Brain microvascular endothelial cell (primary cell): ENCODE measurements around the gene NPIPB2.

Source experiments
- DNase-seq: peaks from one replicate; pipeline ENCODE4 v3.0.0-alpha.2; 2020
- H3K27ac ChIP-seq: fragments of 250-450 bp; sonication (Bioruptor Pico); 2 replicates; pipeline ENCODE4 v1.5.1; 2020; ENCODE audit warnings: mild to moderate bottlenecking, moderate library complexity
- H3K27me3 ChIP-seq: fragments of 250-450 bp; sonication (Bioruptor Pico); replicated peaks from 2 replicates; pipeline ENCODE4 v1.5.1; 2020; ENCODE audit warnings: mild to moderate bottlenecking
- H3K36me3 ChIP-seq: fragments of 250-450 bp; sonication (Bioruptor Pico); replicated peaks from 2 replicates; pipeline ENCODE4 v1.5.1; 2020; ENCODE audit warnings: mild to moderate bottlenecking
- H3K4me3 ChIP-seq: 2 replicates; pipeline ENCODE4 v1.5.1; 2011; ENCODE audit warnings: low read depth, mild to moderate bottlenecking, control low read depth, low read length, moderate library complexity
- CTCF ChIP-seq: IDR thresholded peaks from 2 replicates; pipeline ENCODE4 v1.5.1; 2011; ENCODE audit warnings: low read depth, mild to moderate bottlenecking, moderate library complexity, low read length, control low read depth, inconsistent platforms; ENCODE audit errors: missing control alignments
- in situ Hi-C: cut with HindIII; loops from 2 replicates; pipeline ENCODE4 v1.10.0; 2017; ENCODE audit warnings: low sequenced_read_pairs, low pct_ligation_motif_present

The NPIPB2 gene

DNA sequence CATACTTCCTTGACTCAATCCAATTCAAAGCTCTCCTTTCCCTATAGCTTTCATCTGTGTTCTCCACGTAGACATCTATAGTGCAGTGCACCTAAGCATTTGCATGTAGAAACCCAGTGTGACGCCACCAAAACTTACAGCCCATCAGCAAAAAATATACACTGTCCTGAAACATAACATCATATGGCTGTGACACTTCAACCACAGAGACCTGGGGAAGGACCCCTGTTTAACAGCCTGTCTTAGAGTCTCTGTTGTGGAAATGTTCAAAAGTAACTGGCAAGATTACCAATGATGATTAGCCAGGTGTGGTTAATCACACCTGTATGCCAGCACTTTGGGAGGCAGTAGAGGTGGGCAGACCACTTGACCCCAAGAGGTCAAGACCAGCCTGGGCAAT is 48.3 kb downstream of the NPIPB2 start:
- in situ Hi-C loops: no loop called here
- peaks cover 46% of the 10 kb centered on the region for H3K36me3 ChIP-seq

DNA sequence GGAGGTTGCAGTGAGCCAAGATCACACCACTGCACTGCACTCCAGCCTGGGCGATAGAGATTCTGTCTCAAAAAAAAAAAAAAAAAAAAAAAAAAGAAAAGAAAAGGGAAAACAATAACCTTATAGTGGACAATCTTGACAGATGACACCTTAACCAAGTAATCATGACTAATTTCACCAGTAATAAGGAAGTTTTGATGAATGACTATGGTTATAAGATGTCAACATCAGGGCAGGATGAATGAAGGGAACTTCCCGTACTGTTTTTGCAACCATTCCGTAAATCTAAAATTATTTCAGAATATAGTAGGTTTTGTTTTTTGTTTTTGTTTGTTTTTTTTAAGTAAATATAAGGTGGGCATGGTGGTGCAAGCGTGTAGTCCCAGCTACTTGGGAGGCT is 49.1 kb downstream of the NPIPB2 start:
- TF ChIP-seq CTCF: no peak
- no peaks in the 10 kb centered on the region for H3K27me3 ChIP-seq
- no peak for DNase-seq
- no peak overlapping the region for H3K27ac ChIP-seq
- H3K36me3 ChIP-seq: peaks cover 50% of the 10 kb centered on the region
- no peak overlapping the region for H3K4me3 ChIP-seq
- in situ Hi-C loops: no loop called here

More for the DNA sequence above, 48.3 kb downstream of the NPIPB2 start:
- TF ChIP-seq CTCF: no peak
- no peak for DNase-seq
- H3K27me3 ChIP-seq: no peaks in the 10 kb centered on the region
- no peak overlapping the region for H3K27ac ChIP-seq
- no peak overlapping the region for H3K4me3 ChIP-seq

DNA sequence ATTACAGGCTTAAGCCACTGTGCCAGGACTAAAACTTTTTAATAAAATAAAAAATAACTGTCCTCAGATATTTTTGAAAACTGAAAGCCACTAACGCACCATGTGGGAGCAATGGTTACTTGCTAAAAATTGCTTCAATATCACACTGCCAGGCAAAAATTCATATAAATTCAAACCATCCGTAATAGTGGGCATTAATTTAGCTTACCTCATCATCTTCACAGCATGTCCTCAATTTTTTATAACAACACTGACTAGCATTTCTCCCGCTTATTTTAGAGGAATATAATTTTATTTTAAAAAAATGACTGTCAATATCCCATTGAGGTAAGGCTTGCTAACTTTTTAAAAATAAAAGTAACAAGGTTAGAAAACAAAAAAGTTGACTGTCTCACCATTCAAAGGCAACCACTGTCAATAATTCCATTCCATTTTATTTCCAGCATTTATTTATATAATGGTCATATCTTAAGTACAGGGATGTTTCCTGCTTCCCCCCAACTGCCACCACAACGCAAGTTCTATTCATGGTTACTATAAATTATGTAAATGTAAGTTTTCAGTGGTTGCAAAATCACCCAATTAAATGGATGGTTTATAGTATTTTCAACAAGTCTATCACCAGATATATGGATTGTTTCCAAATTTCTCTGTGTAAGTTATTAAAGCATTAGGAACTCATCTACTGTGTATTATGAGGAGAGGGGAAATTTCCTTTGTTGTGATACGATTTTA is 51.4 kb downstream of the NPIPB2 start:
- H3K4me3 ChIP-seq: no peak overlapping the region
- in situ Hi-C loops: no loop called here
- no peaks in the 10 kb centered on the region for H3K27me3 ChIP-seq
- no peak overlapping the region for H3K27ac ChIP-seq
- peaks cover 57% of the 10 kb centered on the region for H3K36me3 ChIP-seq
- no peak for DNase-seq
- TF ChIP-seq CTCF: no peak

DNA sequence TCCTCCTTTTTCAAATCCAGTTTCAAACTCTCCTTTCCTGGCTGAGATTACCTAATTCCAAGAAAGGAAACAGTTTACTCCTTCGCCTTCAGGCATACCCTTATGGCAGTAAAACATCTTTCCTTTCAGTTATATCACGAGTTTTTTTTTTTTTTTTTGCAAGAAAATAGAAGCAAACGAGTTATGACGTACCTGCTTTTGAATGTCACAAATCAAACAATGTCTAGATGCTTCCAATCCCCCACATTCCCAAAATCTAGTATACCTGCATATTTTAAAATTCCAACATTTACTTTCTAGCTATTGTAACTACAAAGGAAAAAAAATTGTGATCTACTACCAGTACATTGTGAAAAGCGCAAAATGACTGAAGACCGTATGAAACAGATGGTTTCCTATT is 55.0 kb downstream of the NPIPB2 start:
- H3K4me3 ChIP-seq: no peak overlapping the region
- no peak overlapping the region for H3K27ac ChIP-seq
- H3K27me3 ChIP-seq: no peaks in the 10 kb centered on the region
- no peak for TF ChIP-seq CTCF
- H3K36me3 ChIP-seq: peaks cover 58% of the 10 kb centered on the region
- in situ Hi-C loops: no loop called here
- DNase-seq: no peak

DNA sequence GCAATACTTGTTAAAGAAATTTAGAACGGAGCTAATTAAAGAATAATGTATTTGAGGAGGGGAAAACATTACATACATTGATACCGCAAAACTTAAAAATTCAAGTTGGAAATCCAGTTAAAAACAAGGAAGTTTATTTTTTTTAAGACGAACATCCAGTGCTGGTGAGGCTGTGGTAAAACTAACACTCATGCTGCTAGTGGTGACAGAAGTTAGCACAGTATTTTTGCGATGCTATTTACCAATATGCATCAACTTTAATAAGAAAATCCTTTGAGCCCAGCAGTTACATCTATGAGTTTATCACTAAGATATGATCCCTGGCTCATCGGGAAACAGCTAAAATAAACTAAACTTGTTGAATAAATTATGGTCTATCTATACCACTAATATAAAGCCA is 57.8 kb downstream of the NPIPB2 start:
- TF ChIP-seq CTCF: no peak
- in situ Hi-C loops: no loop called here
- no peaks in the 10 kb centered on the region for H3K27me3 ChIP-seq
- no peak overlapping the region for H3K27ac ChIP-seq
- no peak for DNase-seq
- no peak overlapping the region for H3K4me3 ChIP-seq
- H3K36me3 ChIP-seq: peaks cover 65% of the 10 kb centered on the region

- no peak for TF ChIP-seq CTCF
- in situ Hi-C loops: no loop called here
Observed at GRCh38 chr16:11880007-11880406, 61.8 kb downstream of the NPIPB2 start.

More at GRCh38 chr16:11880007-11880406, 61.8 kb downstream of the NPIPB2 start:
- Histone ChIP-seq H3K27ac (no peak overlapping the region), H3K36me3 (peaks cover 65% of the 10 kb centered on the region), H3K4me3 (no peak overlapping the region), H3K27me3 (no peaks in the 10 kb centered on the region)
- DNase-seq: no peak
